ENCODE measurements around the gene CLIC6.

DNA sequence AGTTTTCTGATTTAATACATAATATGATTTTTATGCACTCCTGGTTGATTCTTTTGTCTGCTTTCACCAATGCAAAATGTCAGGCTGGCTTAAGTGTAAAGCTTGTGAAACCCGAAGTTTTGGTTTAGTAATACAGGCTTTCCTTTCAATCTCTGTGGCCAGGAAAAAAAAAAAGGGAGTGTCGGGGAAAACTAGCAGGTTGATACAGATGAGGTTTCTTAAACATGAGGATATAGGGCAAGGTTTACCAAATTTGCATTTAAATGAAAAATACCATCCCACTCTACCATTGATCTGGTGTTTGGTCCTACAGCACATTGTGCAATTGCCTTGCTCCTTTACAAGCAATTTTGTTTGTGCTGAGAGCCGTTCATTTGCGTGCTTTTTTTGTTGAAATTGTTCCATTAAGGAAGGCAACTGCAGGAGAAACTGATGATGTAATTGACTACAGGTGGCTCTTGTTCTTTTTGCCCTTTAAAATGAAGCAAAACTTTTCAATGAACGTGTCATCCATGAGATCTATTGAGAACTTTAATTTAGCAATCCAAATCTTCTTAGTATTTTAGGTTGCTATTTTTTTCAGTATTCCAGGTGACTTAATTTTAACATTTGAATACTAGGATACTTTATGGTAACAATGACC, 22.7 kb downstream of the CLIC6 start:
- no peak for TF ChIP-seq ZNF384 (IDR thresholded peaks at IDR 0.05; ENCODE audit: low read depth, low read length)
- TF ChIP-seq ZNF316 (IDR thresholded peaks at IDR 0.05), result no peak
- no peak for TF ChIP-seq SOX6 (IDR thresholded peaks at IDR 0.05)
- TF ChIP-seq, protein P1, sequence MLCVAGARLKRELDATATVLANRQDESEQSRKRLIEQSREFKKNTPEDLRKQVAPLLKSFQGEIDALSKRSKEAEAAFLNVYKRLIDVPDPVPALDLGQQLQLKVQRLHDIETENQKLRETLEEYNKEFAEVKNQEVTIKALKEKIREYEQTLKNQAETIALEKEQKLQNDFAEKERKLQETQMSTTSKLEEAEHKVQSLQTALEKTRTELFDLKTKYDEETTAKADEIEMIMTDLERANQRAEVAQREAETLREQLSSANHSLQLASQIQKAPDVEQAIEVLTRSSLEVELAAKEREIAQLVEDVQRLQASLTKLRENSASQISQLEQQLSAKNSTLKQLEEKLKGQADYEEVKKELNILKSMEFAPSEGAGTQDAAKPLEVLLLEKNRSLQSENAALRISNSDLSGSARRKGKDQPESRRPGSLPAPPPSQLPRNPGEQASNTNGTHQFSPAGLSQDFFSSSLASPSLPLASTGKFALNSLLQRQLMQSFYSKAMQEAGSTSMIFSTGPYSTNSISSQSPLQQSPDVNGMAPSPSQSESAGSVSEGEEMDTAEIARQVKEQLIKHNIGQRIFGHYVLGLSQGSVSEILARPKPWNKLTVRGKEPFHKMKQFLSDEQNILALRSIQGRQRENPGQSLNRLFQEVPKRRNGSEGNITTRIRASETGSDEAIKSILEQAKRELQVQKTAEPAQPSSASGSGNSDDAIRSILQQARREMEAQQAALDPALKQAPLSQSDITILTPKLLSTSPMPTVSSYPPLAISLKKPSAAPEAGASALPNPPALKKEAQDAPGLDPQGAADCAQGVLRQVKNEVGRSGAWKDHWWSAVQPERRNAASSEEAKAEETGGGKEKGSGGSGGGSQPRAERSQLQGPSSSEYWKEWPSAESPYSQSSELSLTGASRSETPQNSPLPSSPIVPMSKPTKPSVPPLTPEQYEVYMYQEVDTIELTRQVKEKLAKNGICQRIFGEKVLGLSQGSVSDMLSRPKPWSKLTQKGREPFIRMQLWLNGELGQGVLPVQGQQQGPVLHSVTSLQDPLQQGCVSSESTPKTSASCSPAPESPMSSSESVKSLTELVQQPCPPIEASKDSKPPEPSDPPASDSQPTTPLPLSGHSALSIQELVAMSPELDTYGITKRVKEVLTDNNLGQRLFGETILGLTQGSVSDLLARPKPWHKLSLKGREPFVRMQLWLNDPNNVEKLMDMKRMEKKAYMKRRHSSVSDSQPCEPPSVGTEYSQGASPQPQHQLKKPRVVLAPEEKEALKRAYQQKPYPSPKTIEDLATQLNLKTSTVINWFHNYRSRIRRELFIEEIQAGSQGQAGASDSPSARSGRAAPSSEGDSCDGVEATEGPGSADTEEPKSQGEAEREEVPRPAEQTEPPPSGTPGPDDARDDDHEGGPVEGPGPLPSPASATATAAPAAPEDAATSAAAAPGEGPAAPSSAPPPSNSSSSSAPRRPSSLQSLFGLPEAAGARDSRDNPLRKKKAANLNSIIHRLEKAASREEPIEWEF (CRISPR knock-in tag; IDR thresholded peaks at IDR 0.05), result no peak
- TF ChIP-seq ZNF253 (CRISPR knock-in tag; conservative IDR thresholded peaks at IDR 0.05), result no peak
- no peak for TF ChIP-seq TAF9B (IDR thresholded peaks at IDR 0.05; ENCODE audit: partially characterized antibody)
- TF ChIP-seq, protein P2, sequence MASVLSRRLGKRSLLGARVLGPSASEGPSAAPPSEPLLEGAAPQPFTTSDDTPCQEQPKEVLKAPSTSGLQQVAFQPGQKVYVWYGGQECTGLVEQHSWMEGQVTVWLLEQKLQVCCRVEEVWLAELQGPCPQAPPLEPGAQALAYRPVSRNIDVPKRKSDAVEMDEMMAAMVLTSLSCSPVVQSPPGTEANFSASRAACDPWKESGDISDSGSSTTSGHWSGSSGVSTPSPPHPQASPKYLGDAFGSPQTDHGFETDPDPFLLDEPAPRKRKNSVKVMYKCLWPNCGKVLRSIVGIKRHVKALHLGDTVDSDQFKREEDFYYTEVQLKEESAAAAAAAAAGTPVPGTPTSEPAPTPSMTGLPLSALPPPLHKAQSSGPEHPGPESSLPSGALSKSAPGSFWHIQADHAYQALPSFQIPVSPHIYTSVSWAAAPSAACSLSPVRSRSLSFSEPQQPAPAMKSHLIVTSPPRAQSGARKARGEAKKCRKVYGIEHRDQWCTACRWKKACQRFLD (CRISPR knock-in tag; IDR thresholded peaks at IDR 0.05), result no peak
